ENCODE measurements around the gene CHST11. TPM values are rescaled to one million over a fixed set of nuclear protein-coding genes. Genes with fewer than 3 reads are reported as not detected.

Gene CHST11
- total RNA-seq, 1 experiment from 2014 or later: 6.7 TPM

DNA sequence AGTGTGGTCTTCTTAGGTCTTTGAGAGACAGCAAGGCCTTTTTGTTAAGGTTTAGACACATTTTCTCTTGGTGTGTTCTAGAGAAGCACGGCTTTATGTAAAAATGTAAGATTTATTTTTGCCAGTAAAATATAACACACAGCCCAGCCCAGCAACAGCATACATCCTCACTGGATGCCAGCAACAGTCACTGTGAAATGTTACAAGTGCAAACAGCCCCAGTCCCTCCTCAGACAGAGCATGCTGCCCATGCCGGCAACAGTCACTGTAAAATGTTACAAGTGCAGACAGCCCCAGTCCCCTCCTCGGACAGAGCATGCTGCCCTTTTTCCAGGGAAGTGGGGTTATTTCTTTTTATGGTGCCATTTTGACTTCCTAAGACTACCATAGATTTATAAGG is 207.6 kb downstream of the CHST11 start:
- Histone ChIP-seq H4K8ac (replicated peaks; ENCODE audit: insufficient read length, low read depth, low read length) (no peak overlapping the region), H2BK20ac (ENCODE audit: low read depth, low read length, poor library complexity, severe bottlenecking) (no peak overlapping the region), H3K23ac (ENCODE audit: insufficient read length, low read depth, low read length) (no peak overlapping the region), H2AFZ (ENCODE audit: low read length) (no peak overlapping the region), H2BK15ac (ENCODE audit: low read depth, low read length) (no peak overlapping the region), H2AK5ac (ENCODE audit: insufficient read length, low read length) (no peak overlapping the region), H2BK120ac (ENCODE audit: low read depth, low read length, poor library complexity, severe bottlenecking) (no peak overlapping the region), H2BK12ac (ENCODE audit: insufficient read length, low read depth, low read length) (no peak overlapping the region), H3K4me1 (ENCODE audit: insufficient read depth, low read length) (no peaks in the 10 kb centered on the region), H3K9me3 (ENCODE audit: control insufficient read depth, low read depth, low read length) (no peaks in the 10 kb centered on the region), H3K27me3 (ENCODE audit: insufficient read depth, low read length) (no peaks in the 10 kb centered on the region), H3K14ac (ENCODE audit: insufficient read depth, low read length) (no peak overlapping the region), H3K18ac (ENCODE audit: insufficient read length, low read depth, low read length) (no peak overlapping the region), H3K4ac (ENCODE audit: low read depth, low read length) (no peak overlapping the region), H4K91ac (ENCODE audit: insufficient read length, low read depth, low read length) (no peak overlapping the region), H3T11ph (ENCODE audit: low read length) (no peak overlapping the region), H4K5ac (ENCODE audit: insufficient read length, low read depth, low read length) (no peak overlapping the region), H3K23me2 (ENCODE audit: insufficient read length, low read depth, low read length, poor library complexity, severe bottlenecking) (no peaks in the 10 kb centered on the region), H4K20me1 (ENCODE audit: control insufficient read depth, insufficient read depth, insufficient read length) (no peaks in the 10 kb centered on the region), H3K27ac (ENCODE audit: insufficient read length, low read depth, low read length) (no peak overlapping the region), H3K4me2 (ENCODE audit: insufficient read depth, insufficient read length, low read length) (no peak overlapping the region), H3K9ac (ENCODE audit: extremely low read depth, insufficient read length, low read length) (no peak overlapping the region), H3K79me2 (ENCODE audit: insufficient read depth, low read length) (no peaks in the 10 kb centered on the region), H3K56ac (ENCODE audit: insufficient read length, low read depth, low read length) (no peak overlapping the region), H2BK5ac (ENCODE audit: insufficient read length, low read length) (no peak overlapping the region), H3K79me1 (ENCODE audit: insufficient read depth, low read depth, low read length, poor library complexity, severe bottlenecking) (no peaks in the 10 kb centered on the region)
- Mint-ChIP-seq H3K4me1 (peaks cover 6 to 10% of the 10 kb centered on the region in 2 experiments), H3K27ac (no peak overlapping the region), H3K27me3 (ENCODE audit: low read depth) (no peaks in the 10 kb centered on the region), H3K9me3 (no peaks in the 10 kb centered on the region), H3K36me3 (ENCODE audit: insufficient read depth in 1 of 3, low read depth in 3 of 3) (no peaks in the 10 kb centered on the region), H3K4me3 (no peak overlapping the region)
- no CpG with 5 or more reads among the region's 3 CpGs for WGBS (ENCODE audit: extremely low coverage, insufficient read length, low lambda C conversion rate)
- no peak for DNase-seq
- TF ChIP-seq, protein P1, sequence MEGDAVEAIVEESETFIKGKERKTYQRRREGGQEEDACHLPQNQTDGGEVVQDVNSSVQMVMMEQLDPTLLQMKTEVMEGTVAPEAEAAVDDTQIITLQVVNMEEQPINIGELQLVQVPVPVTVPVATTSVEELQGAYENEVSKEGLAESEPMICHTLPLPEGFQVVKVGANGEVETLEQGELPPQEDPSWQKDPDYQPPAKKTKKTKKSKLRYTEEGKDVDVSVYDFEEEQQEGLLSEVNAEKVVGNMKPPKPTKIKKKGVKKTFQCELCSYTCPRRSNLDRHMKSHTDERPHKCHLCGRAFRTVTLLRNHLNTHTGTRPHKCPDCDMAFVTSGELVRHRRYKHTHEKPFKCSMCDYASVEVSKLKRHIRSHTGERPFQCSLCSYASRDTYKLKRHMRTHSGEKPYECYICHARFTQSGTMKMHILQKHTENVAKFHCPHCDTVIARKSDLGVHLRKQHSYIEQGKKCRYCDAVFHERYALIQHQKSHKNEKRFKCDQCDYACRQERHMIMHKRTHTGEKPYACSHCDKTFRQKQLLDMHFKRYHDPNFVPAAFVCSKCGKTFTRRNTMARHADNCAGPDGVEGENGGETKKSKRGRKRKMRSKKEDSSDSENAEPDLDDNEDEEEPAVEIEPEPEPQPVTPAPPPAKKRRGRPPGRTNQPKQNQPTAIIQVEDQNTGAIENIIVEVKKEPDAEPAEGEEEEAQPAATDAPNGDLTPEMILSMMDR (conservative IDR thresholded peaks at IDR 0.05): no peak
